Astrocyte (in vitro differentiated cells and primary cell): ENCODE data around the gene AKAP12. TPM values are rescaled to one million over a fixed set of nuclear protein-coding genes. Genes with fewer than 3 reads are reported as not detected.

ENCODE experiments used
- DNase-seq: peaks from one replicate; pipeline ENCODE4 v3.0.0-alpha.2; 2010; ENCODE audit warnings: low read depth
- FAIRE-seq: peaks from 2 replicates; lab custom pipeline; 2011; peaks lifted over from hg19 to GRCh38; lab: Jason Lieb, UNC
- H2AFZ ChIP-seq: 2 replicates; pipeline ENCODE4 v1.6.0; 2012; ENCODE audit warnings: low read depth, low read length, inconsistent platforms
- H3K27ac ChIP-seq: 2 replicates; pipeline ENCODE4 v1.5.1; 2011; ENCODE audit warnings: low read depth, low read length, inconsistent platforms
- H3K27me3 ChIP-seq: 2 replicates; pipeline ENCODE4 v1.6.0; 2011; ENCODE audit warnings: low read length, inconsistent platforms; ENCODE audit not compliant: insufficient read depth
- H3K36me3 ChIP-seq: 2 replicates; pipeline ENCODE4 v1.5.1; 2011; ENCODE audit warnings: low read length, inconsistent platforms; ENCODE audit not compliant: insufficient read depth
- H3K4me1 ChIP-seq: 2 replicates; pipeline ENCODE4 v1.5.1; 2011; ENCODE audit warnings: low read length, inconsistent platforms; ENCODE audit not compliant: insufficient read depth
- H3K4me2 ChIP-seq: 2 replicates; pipeline ENCODE4 v1.6.0; 2012; ENCODE audit warnings: low read length, inconsistent platforms
- H3K4me3 ChIP-seq: 2 replicates; pipeline ENCODE4 v1.5.1; 2011; ENCODE audit warnings: low read depth, mild to moderate bottlenecking, low read length, inconsistent platforms; ENCODE audit not compliant: insufficient read depth
- H3K79me2 ChIP-seq: 2 replicates; pipeline ENCODE4 v1.6.0; 2012; ENCODE audit warnings: mild to moderate bottlenecking, low read length, inconsistent platforms; ENCODE audit not compliant: insufficient read depth
- H3K9ac ChIP-seq: 2 replicates; pipeline ENCODE4 v1.6.0; 2012; ENCODE audit warnings: mild to moderate bottlenecking, low read length, inconsistent platforms
- H3K9me3 ChIP-seq: 2 replicates; pipeline ENCODE4 v1.5.1; 2012; ENCODE audit warnings: low read depth, mild to moderate bottlenecking, low read length, inconsistent platforms; ENCODE audit not compliant: insufficient read depth
- H4K20me1 ChIP-seq: 2 replicates; pipeline ENCODE4 v1.6.0; 2012; ENCODE audit warnings: low read length, inconsistent platforms; ENCODE audit not compliant: insufficient read depth
- H3K27ac Mint-ChIP-seq: one replicate; pipeline ENCODE4 v1.8.0; 2021; ENCODE audit warnings: mild to moderate bottlenecking, mixed read lengths; ENCODE audit not compliant: unreplicated experiment
- H3K27me3 Mint-ChIP-seq: one replicate; pipeline ENCODE4 v1.8.0; 2021; ENCODE audit warnings: low read depth, mixed read lengths; ENCODE audit not compliant: unreplicated experiment
- H3K36me3 Mint-ChIP-seq: one replicate; pipeline ENCODE4 v1.8.0; 2021; ENCODE audit warnings: low read depth, mixed read lengths; ENCODE audit not compliant: unreplicated experiment
- H3K4me1 Mint-ChIP-seq: one replicate; pipeline ENCODE4 v1.8.0; 2021; ENCODE audit warnings: low read depth, mixed read lengths; ENCODE audit not compliant: unreplicated experiment
- H3K4me3 Mint-ChIP-seq: one replicate; pipeline ENCODE4 v1.8.0; 2021; ENCODE audit warnings: mild to moderate bottlenecking, moderate library complexity, mixed read lengths; ENCODE audit not compliant: unreplicated experiment
- H3K9me3 Mint-ChIP-seq: one replicate; pipeline ENCODE4 v1.8.0; 2021; ENCODE audit warnings: mild to moderate bottlenecking, mixed read lengths; ENCODE audit not compliant: unreplicated experiment
- EZH2 ChIP-seq: IDR thresholded peaks from 2 replicates; pipeline ENCODE4 v1.6.1; 2012; ENCODE audit warnings: mild to moderate bottlenecking, low read length, inconsistent platforms; ENCODE audit not compliant: insufficient read depth
- total RNA-seq: library from RNA; stranded (reverse); gene quantifications from 2 replicates; pipeline ENCODE4 v1.2.1, GENCODE V29; 2021
- TF ChIP-seq, protein P1 (sequence below): IDR thresholded peaks from 2 replicates; pipeline ENCODE4 v1.5.1; 2011; ENCODE audit warnings: low read depth, mild to moderate bottlenecking, inconsistent platforms, low read length, moderate library complexity; ENCODE audit not compliant: insufficient read depth

The AKAP12 gene
- total RNA-seq, 1 donor from 2014 or later = 115 TPM

DNA sequence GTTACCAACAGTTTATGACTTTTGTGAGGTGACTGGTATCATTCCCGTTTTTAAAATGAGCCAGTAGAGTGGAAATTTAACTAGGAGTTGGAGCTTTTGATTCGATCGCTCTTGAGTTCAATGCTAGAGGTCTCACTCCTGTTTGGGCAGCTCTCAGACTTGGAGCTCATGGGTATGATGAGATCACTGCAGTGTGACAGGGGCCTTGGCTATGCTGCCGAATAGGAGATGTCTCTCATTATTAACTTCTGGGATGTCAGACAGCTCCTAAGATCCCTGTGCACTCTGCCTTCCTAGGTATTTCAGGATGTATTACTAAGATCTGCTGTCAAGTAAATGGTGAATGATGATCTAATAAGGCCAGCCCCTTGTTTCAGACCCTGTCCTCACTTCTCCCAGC is 20.4 kb downstream of the AKAP12 start:
- Mint-ChIP-seq H3K27ac (no peak overlapping the region), H3K27me3 (no peaks in the 10 kb centered on the region), H3K4me1 (peaks cover 19% of the 10 kb centered on the region), H3K9me3 (no peaks in the 10 kb centered on the region), H3K36me3 (peaks cover 6% of the 10 kb centered on the region), H3K4me3 (no peak overlapping the region)
- Histone ChIP-seq H3K79me2 (peaks cover 87% of the 10 kb centered on the region), H3K9me3 (no peaks in the 10 kb centered on the region), H3K27me3 (no peaks in the 10 kb centered on the region), H3K4me3 (no peak overlapping the region), H4K20me1 (peaks cover 34% of the 10 kb centered on the region), H3K9ac (no peak overlapping the region), H3K27ac (no peak overlapping the region), H3K36me3 (peaks cover 12% of the 10 kb centered on the region), H3K4me1 (peaks cover 8% of the 10 kb centered on the region), H2AFZ (no peak overlapping the region), H3K4me2 (no peak overlapping the region)
- DNase-seq = no peak
- TF ChIP-seq, protein P1, sequence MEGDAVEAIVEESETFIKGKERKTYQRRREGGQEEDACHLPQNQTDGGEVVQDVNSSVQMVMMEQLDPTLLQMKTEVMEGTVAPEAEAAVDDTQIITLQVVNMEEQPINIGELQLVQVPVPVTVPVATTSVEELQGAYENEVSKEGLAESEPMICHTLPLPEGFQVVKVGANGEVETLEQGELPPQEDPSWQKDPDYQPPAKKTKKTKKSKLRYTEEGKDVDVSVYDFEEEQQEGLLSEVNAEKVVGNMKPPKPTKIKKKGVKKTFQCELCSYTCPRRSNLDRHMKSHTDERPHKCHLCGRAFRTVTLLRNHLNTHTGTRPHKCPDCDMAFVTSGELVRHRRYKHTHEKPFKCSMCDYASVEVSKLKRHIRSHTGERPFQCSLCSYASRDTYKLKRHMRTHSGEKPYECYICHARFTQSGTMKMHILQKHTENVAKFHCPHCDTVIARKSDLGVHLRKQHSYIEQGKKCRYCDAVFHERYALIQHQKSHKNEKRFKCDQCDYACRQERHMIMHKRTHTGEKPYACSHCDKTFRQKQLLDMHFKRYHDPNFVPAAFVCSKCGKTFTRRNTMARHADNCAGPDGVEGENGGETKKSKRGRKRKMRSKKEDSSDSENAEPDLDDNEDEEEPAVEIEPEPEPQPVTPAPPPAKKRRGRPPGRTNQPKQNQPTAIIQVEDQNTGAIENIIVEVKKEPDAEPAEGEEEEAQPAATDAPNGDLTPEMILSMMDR = no peak
- TF ChIP-seq EZH2 = no peak
- peak; percentile 9 for FAIRE-seq

DNA sequence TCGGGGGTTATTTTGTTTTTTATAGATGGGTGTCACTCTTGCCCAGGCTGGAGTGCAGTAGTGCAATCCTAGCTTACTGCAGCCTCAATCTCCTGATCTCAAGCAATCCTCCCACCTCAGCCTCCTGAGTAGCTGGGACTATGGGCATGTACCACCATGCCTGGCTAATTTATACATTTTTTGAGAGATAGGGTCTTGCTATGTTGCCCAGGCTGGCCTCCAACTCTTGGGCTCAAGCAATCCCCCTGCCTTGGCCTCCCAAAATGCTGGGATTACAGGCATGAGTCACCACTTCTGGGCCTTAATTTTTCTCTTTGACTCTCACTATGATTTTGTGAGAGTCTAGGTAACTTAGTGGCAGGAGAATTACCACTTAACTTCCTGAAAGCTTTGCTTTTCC is 23.3 kb downstream of the AKAP12 start:
- Mint-ChIP-seq H3K4me3 (no peak overlapping the region), H3K36me3 (peaks cover 3% of the 10 kb centered on the region), H3K9me3 (no peaks in the 10 kb centered on the region), H3K27me3 (no peaks in the 10 kb centered on the region), H3K27ac (no peak overlapping the region), H3K4me1 (peaks cover 6% of the 10 kb centered on the region)
- H3K4me2 ChIP-seq = no peak overlapping the region
- no peak overlapping the region for H3K27ac ChIP-seq
- peaks cover 3% of the 10 kb centered on the region for H3K4me1 ChIP-seq
- no peak overlapping the region for H2AFZ ChIP-seq
- H3K36me3 ChIP-seq = peaks cover 5% of the 10 kb centered on the region
- no peak for FAIRE-seq
- TF ChIP-seq, protein P1 = no peak
- no peak for TF ChIP-seq EZH2
- H3K9ac ChIP-seq = no peak overlapping the region
- H4K20me1 ChIP-seq = peaks cover 38% of the 10 kb centered on the region
- DNase-seq = no peak
- H3K79me2 ChIP-seq = peaks cover 90% of the 10 kb centered on the region
- H3K27me3 ChIP-seq = no peaks in the 10 kb centered on the region
- no peaks in the 10 kb centered on the region for H3K9me3 ChIP-seq
- no peak overlapping the region for H3K4me3 ChIP-seq

DNA sequence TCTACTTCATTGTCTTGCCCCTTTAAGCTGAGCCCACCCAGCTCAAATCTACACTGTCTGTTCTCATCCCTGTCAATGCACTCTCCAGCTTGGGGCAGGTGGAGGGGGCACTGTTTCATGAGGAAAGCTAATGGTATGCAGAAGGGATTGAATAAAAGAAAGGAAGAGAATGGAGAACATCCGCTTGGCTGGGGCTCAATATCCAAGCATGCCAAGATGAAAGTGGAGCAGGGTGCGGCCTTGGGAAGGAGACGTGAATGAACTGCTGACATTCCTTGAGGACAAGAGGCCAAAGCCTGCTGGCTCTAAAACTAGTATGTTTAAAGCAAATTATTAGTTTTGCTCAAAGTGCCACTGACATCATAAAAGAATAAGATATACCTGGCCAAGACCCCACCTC is 24.2 kb downstream of the AKAP12 start:
- Histone ChIP-seq H3K4me1 (peaks cover 3% of the 10 kb centered on the region), H3K9me3 (no peaks in the 10 kb centered on the region), H4K20me1 (peaks cover 38% of the 10 kb centered on the region), H3K9ac (no peak overlapping the region), H3K4me2 (no peak overlapping the region), H3K79me2 (peaks cover 95% of the 10 kb centered on the region), H3K27ac (no peak overlapping the region), H3K27me3 (no peaks in the 10 kb centered on the region), H2AFZ (no peak overlapping the region), H3K36me3 (peaks cover 2% of the 10 kb centered on the region), H3K4me3 (no peak overlapping the region)
- peaks cover 3% of the 10 kb centered on the region for H3K4me1 Mint-ChIP-seq
- H3K36me3 Mint-ChIP-seq = peaks cover 3% of the 10 kb centered on the region
- H3K27me3 Mint-ChIP-seq = no peaks in the 10 kb centered on the region
- TF ChIP-seq EZH2 = no peak
- TF ChIP-seq, protein P1 = no peak
- DNase-seq = peak; percentile 60
- no peak for FAIRE-seq
- H3K9me3 Mint-ChIP-seq = no peaks in the 10 kb centered on the region
- no peak overlapping the region for H3K4me3 Mint-ChIP-seq
- no peak overlapping the region for H3K27ac Mint-ChIP-seq
